Embryonic facial prominence (tissue), 1 donor: Measurements from ENCODE around the gene HLA-DQB2.
A peak's percentile ranks its signal among the peaks of the same experiment; 100 is the strongest.
"Not testable (repeated sequence)": the region's sequence is repeated elsewhere in the genome, so short reads cannot be mapped to it uniquely, and the experiment has no call there.

Experiments used
- DNase-seq: peaks from one replicate; pipeline ENCODE4 v3.0.0-alpha.2; 2016; ENCODE audit errors: extremely low spot score

Gene HLA-DQB2

GRCh38 chr6:32763421-32763820, at the start of gene HLA-DQB2:
Gene HLA-DQB2 (minus strand): TSS chr6:32763532. CDS start chr6:32763470, 62 bp downstream.
- DNase-seq = no peak

DNA sequence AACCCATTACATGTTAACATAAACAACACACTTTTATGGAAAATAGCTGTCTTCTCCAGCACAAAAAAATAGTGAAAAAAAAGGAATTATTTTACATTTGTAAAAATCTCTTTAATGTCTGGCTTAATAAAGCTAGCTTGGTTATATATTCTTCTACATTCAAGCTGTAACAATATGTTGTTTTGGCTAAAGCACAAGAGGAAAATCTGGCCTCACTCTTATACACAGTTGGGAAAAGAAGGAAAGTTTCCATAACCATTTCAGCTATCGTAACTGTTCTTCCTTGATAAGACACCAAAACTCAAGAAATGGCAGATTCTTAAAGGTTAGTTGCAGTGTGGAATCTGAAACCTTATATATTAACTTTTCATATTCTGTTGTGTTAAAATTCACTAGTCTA, 45.8 kb upstream of the HLA-DQB2 start:
- DNase-seq = no peak

- no peak for DNase-seq
These were observed 43.8 kb upstream of the HLA-DQB2 start for GRCh38 chr6:32807020-32807580.

DNA sequence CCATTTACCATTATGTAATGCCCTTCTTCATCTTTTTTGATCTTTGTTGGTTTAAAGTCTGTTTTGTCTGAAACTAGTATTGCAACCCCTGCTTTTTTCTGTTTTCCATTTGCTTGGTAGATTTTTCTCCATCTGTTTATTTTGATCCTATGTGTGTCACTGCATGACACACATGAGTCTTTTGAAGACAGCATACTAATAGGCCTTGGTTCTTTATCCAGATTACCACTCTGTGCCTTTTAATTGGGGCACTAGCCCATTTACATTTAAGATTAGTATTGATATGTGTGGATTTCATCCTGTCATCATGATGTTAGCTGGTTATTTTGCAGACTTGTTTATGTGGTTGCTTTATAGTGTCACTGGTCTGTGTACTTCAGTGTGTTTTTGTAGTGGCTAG, 42.1 kb upstream of the HLA-DQB2 start:
- DNase-seq = not testable (repeated sequence)

GRCh38 chr6:32803416-32803815, 40.1 kb upstream of the HLA-DQB2 start:
- no peak for DNase-seq

DNA sequence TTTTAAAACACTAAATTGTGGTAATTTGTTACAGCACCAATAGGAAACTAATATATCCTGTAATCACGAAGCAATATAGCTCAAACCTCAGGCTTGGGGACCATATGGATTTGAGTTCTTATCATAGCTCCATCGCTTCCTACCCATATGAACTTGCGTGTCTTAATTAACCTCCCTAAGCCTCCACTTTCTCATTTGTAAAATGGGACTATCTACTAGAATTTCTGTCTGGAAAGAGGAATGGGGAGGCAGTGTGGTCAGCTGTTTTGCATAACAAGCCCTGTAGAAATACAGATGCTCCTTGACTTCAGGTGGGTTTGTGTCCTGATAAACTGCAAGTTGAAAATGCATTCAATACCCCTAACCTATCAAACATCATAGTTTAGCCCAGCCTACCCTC, 36.4 kb upstream of the HLA-DQB2 start:
- no peak for DNase-seq

- no peak for DNase-seq
These were observed 35.8 kb upstream of the HLA-DQB2 start for GRCh38 chr6:32799168-32799567.

DNA sequence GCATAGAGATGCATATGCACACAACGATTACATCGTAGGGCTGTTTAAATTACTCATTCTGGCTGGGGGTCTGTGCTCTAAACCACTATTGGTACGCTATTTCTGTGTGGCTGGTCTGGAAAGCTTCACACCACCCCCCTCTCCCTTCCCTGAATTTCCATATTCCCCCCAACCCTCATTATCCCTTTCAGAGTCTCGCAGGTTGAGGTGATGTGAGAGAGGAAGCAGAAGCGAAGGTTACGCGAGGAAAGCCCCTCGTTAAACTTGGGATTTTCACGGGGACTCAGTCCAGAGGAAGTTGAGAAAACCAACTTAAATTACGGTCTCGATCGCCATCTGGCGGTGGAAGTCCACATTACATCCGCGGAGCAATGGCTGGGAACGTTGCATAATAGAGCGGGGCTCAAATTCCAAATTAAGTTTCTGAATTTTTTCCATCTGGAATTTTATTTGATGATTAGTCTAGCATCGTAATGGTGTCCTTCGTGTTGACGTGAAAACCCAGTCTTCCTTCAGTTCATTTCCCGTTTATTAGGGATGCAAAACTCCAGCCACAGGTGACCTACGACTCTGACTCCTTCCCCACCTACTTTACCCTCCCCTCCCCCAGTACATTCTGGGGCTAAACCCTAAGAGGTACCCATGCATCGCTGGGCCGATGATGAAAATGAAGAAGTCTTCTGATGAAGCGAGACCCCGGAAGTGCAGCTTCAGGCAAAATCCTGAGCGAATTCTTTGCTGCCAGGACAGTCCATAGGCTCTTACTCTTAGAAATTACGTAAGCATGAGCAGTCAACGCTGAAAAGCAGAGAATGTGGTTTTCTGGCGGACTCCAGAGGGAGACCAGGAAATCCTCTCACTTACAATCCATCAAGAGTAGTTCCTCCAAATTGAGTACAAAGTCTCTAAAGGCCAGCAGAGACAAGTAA, 33.8 kb upstream of the HLA-DQB2 start:
- peak; percentile 29 for DNase-seq

GRCh38 chr6:32794510-32794909, 31.2 kb upstream of the HLA-DQB2 start:
- no peak for DNase-seq

DNA sequence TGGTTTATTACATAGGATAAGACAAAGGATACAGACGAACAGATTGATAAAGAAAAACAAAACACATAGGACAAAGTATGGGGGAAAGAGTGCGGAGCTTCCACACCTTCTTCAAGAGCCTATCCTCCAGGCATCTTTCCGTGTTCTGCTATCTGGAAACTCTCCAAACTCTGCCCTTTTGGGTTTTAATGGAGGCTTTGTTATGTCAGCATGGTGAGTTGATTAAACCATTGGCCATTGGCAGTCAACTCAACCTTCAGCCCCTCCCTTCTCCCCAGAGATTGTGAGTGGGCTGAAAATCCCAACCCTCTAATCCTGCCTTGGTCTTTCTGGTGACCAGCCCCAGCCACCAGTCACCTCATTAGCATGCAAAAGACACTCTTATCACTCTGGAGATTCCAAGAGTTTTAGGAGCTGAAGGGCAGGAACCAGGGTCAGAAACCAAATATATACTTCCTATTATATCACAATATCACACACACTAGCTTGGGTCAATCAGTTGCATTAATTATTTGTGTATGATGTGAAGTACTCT, 29.6 kb upstream of the HLA-DQB2 start:
- DNase-seq = no peak

- no peak for DNase-seq
These were observed 27.0 kb upstream of the HLA-DQB2 start for GRCh38 chr6:32790306-32790705.

DNA sequence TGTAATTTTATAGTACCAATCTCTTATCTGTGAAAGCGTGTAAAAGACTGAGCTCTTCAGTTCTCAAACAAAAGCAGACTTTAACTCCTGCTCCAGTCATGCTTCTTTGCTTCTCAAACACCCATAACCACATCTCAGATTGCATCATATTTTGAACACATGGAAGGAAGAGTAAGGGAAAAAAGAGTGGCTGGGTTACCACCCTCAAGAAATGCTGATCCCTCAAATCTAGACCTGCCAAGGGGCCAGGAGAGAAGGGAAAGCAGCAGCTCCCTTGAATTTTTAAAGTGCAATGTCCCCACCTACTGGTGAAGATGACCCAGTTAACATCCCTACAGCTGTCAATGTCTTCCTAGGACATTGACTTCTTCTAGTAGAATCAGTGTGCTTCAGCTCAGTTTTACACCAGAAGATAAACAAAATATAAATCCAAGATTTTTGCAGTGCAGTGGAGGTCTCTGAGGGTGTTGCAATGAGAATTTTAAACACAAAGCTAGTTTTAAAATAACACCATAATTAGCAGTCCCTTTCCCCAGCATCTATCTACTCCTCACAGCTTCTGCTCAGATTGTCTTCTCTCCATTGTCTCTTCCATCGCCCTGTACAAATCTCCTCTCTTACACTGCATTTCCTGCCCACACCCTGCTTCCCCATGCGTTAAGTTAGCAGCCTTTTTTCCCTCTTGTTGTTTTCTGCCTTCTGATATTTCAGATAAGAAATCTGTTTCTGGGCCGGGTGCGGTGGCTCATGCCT, 22.6 kb upstream of the HLA-DQB2 start:
- no peak for DNase-seq

DNA sequence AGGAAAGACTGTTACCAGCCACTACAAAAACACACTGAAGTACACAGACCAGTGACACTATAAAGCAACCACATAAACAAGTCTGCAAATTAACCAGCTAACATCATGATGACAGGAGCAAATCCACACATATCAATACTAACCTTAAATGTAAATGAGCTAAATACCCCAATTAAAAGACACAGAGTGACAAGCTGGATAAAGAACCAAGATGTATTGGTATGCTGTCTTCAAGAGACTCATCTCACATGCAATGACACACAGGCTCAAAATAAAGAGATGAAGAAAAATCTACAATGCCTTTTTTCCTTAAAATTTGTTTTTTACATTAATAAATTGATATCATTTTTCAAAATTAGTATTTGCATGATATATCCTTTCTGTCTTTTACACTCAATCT, 19.6 kb upstream of the HLA-DQB2 start:
- DNase-seq = not testable (repeated sequence)

DNA sequence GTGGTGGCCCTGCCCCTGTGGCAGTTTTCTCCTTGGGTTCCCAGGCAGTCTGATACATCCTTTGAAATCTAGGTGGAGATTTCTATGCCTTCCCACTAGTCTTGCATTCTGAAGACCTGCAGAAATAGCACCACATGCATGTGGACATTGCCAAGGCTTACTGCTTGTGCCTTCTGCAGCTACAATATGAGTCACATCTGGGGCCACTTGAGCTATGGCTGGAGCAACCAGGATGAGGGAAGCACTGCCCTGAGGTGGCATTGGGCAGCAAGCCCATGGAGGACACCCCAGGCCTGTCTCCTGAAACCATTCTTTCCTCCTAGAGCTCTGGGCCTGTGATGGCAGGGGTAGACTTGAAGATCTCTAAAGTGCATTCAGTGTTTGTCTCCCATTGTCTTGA, 15.7 kb upstream of the HLA-DQB2 start:
- no peak for DNase-seq

DNA sequence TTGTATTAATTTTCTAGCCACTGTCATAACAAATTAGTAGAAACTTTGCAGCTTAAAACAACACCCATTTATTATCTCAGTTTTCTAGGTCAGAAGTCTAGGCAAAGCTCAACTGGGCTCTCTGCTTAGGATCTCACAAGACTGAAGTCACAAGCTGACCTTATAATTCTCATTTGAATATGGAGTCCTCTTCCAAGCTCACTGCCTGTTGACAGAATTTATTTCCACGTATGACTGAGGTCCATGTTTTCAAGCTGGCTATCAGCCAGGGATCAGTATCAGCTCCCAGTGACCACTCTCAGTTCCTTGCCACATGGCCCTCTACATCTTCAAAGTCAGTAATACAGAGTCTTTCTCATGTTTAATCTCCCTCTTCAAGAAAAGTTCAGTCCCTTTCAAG, 11.7 kb upstream of the HLA-DQB2 start:
- no peak for DNase-seq

DNA sequence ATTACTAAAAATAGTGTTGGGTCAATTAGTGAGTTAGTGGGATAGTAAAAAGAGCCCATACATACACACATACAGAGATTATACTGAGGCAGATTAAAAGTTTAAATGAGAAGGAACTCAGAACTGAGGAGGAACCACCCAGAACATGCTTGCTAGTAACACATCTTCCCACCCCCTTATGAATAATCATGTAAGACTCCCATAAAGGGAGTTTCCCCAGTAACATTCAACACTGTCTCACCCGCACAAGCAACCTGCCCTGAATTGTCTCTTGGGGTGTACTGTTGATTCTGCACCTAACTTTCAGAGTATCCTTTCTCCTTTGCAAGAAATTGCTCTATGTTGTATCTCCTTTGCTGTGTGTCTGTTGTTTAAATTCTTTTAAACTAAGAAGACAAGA, 11.1 kb upstream of the HLA-DQB2 start:
- DNase-seq = no peak

- DNase-seq = no peak
These were observed 9.3 kb upstream of the HLA-DQB2 start for GRCh38 chr6:32772656-32773055.

DNA sequence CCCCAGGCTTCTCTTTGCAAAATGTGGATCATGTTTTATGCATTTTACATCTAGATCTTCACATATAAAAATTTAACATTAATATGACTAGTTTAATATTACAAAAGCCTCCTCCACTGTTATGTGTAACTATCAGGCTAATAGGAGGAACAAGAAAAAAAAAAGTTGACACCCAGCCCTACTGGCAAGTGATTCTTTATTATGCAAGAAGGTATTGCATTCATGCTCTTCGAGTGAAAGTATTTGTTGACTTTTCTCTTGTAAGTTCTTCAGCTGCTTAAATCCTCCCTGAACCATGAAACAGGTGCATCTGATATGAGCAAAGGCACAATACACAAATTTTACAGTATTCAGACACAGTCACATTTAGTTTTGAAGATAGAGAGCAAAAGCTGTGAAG, 716 bp upstream of the HLA-DQB2 start:
- DNase-seq = no peak

DNA sequence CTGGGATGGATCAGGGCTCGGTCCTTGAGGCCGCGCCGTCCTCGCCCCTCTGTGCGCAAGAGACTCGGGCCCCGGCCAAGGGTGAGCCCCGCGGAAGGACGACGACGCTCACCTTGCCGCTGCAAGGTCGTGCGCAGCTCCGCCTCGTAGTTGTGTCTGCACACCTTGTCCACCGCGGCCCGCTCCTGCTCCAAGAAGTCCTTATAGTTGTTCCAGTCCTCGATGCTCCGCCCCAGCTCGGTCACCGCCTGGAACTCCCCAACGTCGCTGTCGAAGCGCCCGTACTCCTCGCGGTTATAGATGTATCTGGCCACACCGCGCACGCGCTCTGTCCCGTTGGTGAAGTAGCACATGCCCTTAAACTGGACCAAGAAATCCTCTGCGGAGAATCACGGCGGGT, 1.8 kb downstream of the HLA-DQB2 start:
- DNase-seq = no peak

DNA sequence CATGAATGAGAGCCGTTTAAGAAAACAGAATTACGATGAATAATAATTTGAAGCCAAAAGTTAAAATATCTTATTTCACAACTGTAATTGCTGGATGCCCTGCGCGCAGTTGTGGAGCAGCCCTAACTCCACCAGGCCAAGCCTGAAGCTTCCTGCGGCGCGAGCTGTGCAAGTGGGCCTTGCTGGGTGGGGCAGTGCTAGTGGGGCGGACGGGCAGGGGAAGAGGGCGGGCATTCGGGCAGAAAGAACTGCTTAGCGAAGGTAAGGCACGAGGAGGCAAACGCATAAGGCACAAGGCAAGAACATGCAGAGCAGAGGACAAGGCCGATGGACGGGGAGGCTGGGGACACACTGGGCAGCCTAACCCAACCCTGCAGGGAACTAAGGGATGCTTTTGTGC, 2.3 kb downstream of the HLA-DQB2 start:
- DNase-seq = no peak

DNA sequence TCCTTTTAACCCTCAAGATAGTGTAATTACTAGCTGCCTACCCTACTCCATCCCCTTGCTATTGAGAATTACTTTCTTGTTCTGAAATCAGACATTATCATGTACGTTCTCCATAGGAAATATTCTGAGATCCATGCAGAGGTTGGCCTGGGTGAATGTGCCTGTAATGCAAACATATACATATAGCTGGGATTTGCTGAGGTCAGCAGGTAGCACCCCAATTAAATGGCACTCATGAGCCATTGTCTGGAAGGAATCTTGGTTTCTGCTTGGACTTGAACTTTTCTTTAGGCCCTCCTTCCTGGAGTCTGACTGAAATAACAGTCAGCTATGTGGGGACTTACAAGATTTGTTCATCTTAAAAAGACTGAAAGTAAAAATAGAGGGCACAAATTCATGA, 3.7 kb downstream of the HLA-DQB2 start:
- DNase-seq = no peak

DNA sequence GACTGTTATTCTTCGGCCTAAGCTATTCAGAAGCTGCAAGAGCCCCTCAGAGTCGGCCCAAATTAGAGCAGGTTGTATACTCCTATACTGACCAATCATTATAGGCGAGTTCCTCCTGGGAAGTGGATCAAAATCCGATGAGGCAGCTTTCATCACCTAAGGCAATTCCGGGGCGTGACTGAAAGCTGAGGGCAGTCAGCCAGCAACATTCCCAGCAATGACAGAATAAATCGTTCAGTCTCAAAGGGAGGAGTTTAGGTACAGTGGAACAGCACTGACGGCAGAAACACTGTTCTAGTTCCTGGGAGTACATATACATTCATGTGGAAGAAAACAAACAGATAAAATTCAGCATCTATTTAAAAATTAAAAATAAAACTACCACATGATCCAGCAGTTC, 10.8 kb downstream of the HLA-DQB2 start:
- no peak for DNase-seq
